Subcutaneous adipose tissue (tissue), 4 donors: ENCODE data around the gene TMED5. TPM values are rescaled to one million over a fixed set of nuclear protein-coding genes. Genes with fewer than 3 reads are reported as not detected.

Source experiments
- CTCF ChIP-seq: fragments of 450-650 bp; IDR thresholded peaks from one replicate; pipeline ENCODE4 v1.5.1; 2016; ENCODE audit warnings: low read depth, mild to moderate bottlenecking, control low read depth, antibody characterized with exemption, moderate library complexity
- total RNA-seq, 4 donors: library from RNA; depleted of rRNA; stranded (reverse); fragments of >200 nt; gene quantifications; one replicate each; pipeline ENCODE4 v1.1.0, GENCODE V29; 2016

The TMED5 gene
- total RNA-seq, 4 donors from 2014 or later: 64.4 to 178 (median 125) TPM

GRCh38 chr1:93205892-93206566, 25.8 kb upstream of the TMED5 start:
- no peak for TF ChIP-seq CTCF

GRCh38 chr1:93200714-93201113, 20.5 kb upstream of the TMED5 start:
- TF ChIP-seq CTCF: no peak

- TF ChIP-seq CTCF: no peak
Observed at GRCh38 chr1:93200086-93200620, 19.9 kb upstream of the TMED5 start.

GRCh38 chr1:93199150-93199549, 18.9 kb upstream of the TMED5 start:
- TF ChIP-seq CTCF: no peak

- TF ChIP-seq CTCF: no peak
Observed at GRCh38 chr1:93196591-93196990, 16.4 kb upstream of the TMED5 start.

- no peak for TF ChIP-seq CTCF
Observed at GRCh38 chr1:93194231-93194990, 14.2 kb upstream of the TMED5 start.

GRCh38 chr1:93190432-93190831, 10.2 kb upstream of the TMED5 start:
- TF ChIP-seq CTCF: no peak
